ENCODE data around the gene BATF3.

Gene BATF3

GRCh38 chr1:212702672-212703071, 3.0 kb upstream of the BATF3 start:
- DNase-seq = no peak

GRCh38 chr1:212701910-212702309, 2.3 kb upstream of the BATF3 start:
- no peak for DNase-seq

- DNase-seq = peak; percentile 11
Observed at GRCh38 chr1:212700892-212701819, 1.5 kb upstream of the BATF3 start.

- DNase-seq = no peak
Observed at GRCh38 chr1:212700223-212700891, 717 bp upstream of the BATF3 start.

GRCh38 chr1:212699104-212699624, 476 bp downstream of the BATF3 start:
- peak; percentile 54 for DNase-seq

- no peak for DNase-seq
Observed at GRCh38 chr1:212698467-212699103, 1.1 kb downstream of the BATF3 start.

- DNase-seq = no peak
Observed at GRCh38 chr1:212696721-212697331, 2.8 kb downstream of the BATF3 start.

GRCh38 chr1:212692774-212693644, 6.6 kb downstream of the BATF3 start:
- no peak for DNase-seq

GRCh38 chr1:212691561-212692071, 8.0 kb downstream of the BATF3 start:
- DNase-seq = no peak

- no peak for DNase-seq
Observed at GRCh38 chr1:212690816-212691403, 8.7 kb downstream of the BATF3 start.

- no peak for DNase-seq
Observed at GRCh38 chr1:212689758-212690529, 9.7 kb downstream of the BATF3 start.

- no peak for DNase-seq
Observed at GRCh38 chr1:212689196-212689725, 10.4 kb downstream of the BATF3 start.

GRCh38 chr1:212688341-212689047, 11.1 kb downstream of the BATF3 start:
- DNase-seq = no peak

GRCh38 chr1:212687811-212688210, 11.8 kb downstream of the BATF3 start:
- no peak for DNase-seq

GRCh38 chr1:212686591-212686990, 13.0 kb downstream of the BATF3 start:
- no peak for DNase-seq

- DNase-seq = no peak
Observed at GRCh38 chr1:212686069-212686468, 13.6 kb downstream of the BATF3 start.

GRCh38 chr1:212685429-212685828, 14.2 kb downstream of the BATF3 start:
- DNase-seq = no peak

GRCh38 chr1:212684521-212685090, 15.0 kb downstream of the BATF3 start:
- no peak for DNase-seq

GRCh38 chr1:212684076-212684475, 15.6 kb downstream of the BATF3 start:
- DNase-seq = no peak

Measured in DMS153 (cell line).